ENCODE data around the gene CFD.
"Not testable (repeated sequence)": the region's sequence is repeated elsewhere in the genome, so short reads cannot be mapped to it uniquely, and the experiment has no call there.

The CFD gene

DNA sequence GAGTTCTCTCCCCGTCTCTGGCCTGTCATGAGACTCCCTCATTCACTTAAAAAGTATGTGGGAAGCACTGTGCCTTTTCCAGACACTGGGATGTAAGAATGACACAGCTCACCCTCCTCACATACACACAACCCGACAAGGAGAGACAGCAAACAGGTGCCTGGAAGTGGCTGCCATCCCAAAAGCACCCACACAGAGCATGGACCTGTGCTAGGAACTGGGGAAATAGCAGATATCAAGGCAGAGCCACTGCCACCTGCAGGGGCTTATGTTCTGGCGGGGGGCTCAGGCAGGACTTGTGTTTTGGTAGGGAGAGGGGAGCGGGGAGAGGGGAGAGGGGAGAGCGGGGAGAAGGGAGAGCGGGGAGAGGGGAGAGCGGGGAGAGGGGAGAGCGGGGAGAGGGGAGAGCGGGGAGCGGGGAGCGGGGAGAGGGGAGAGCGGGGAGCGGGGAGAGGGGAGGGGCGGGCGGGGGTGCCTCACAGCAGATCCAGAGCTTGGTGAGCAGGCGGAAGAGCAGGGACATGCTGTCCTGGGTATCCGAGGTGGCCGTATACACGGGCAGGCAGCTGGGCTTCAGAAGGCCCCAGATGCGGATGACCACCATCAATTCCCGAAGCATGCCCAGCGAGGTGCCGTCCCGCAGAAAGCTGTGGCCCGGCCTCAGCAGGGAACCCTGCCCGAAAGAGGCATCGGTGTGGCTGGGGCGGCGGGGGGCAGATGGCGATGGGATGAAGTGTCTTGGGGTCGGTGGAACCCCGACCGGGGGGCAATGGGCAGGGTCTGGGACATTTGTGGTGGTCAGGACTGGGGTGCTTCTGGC is 12.2 kb downstream of the CFD start:
- no peak for DNase-seq

DNA sequence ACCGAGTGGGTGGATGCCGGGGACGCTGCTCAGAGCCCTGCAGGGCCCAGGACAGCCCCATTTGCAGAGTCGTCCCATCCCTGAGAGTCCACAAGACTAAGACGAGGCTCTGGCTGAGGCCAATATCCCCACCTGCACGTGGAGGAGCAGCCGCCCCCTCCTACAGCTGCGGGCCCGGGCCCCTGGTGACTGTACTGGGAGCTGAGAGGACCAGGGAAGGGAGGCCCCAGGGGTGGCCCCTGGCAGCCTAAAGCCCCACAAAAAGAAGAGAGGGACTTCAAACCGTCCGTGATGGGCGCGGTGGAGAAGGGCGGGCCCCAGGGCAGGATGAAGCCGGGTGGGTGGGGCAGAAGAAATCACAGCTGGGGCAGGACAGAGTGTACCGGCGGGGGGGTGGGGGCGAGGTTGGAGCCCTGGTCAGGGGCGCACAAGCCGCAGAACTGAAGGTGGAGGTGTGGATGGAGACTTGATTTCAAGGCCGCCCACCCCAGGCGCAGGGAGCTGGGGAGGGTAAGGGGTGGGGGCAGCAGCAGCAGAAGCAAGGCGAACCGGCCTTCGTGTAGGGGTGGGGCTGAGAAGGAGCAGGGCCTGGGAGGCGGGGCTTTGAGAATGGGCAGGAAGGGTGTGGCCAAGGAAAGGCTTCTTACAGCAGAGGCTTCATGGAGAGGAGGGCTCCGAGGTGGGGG is 12.9 kb downstream of the CFD start:
- peak; percentile 90 for DNase-seq

DNA sequence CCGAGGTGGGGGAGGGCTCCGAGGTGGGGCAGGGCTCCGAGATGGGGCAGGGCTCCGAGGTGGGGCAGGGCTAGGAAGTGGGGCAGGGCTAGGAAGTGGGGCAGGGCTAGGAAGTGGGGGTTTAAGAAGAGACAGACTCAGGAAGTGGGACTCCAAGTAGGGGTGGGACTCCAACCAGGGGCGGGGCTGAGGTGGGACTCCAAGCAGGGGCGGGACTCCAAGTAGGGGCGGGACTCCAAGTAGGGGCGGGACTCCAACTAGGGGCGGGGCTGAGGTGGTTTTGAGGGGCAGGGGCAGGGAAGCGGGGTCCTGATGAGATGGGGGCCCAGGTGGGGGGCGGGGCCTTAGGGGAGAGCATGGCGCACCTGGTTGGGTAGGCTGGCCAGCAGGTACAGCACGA is 13.6 kb downstream of the CFD start:
- peak; percentile 71 for DNase-seq

DNA sequence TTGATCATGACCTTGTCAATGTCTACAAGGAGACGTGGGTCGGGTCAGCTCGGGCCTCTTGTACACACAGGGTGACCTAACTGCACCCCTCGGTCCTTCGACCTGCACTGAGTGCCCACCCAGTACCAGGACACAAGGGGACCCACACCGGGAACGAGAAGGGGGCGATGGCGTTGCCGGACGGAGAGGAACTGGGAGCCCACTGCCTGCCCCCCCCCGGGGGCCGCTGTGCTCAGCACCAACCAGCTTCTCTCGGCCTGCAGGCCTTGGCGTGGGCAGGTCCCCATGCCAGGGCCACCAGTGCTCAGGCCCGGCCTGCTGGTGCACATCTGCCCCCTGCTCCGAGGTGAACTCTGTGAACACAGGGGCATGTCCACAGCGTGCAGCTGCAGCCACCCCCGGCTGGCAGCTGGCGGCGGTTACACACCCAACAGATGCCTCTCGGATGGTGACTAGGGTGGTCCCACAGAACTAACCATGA is 14.1 kb downstream of the CFD start:
- DNase-seq = no peak

DNA sequence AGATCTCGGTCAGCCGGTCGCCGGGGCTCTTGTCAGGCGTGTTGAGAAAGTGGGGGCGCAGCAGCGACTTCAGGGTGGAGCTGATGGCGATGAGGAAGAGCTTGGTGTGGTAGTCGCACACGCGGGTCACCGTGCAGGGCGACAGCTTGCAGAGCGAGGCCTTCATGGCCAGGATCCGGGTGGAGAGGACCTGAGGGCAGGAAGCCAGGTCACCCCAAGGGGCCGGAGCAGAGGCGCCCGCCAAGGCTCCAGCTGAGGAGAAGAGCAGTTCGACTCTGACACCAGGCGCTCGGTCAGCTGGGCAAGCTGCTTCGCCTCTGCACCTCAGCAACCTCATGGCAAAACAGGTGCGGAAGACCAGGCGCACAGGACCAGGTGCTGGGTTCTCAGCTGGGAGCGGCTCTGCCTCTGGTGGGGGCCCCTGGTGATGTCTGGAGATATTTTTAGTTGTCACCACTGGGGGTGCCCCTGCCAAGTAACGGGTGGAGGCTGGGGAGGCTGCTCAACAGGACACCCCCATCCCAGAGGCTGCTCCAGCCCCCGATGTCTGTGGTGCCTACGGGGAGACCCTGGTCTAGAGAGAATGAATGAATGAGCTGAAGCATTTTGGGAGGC is 15.9 kb downstream of the CFD start:
- DNase-seq = no peak

DNA sequence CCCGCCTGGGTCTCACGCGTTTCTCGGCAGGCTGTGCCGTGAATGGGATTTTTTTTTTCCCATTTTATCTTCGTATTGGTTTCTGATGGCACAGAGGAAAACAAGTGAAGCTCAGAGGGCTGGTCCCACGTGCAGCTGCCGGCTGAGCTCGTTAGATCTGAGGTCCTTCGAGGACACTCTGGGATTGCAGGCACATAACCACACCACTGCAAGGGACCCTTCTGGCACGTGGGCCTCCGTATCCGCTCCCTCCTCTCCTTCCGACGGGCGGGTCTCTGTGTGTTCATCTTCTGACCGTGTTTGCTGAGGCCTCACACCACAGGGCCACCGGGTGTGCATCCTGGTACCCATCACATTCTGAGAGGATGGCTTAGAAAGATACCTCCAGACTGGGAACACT is 16.6 kb downstream of the CFD start:
- DNase-seq = no peak

DNA sequence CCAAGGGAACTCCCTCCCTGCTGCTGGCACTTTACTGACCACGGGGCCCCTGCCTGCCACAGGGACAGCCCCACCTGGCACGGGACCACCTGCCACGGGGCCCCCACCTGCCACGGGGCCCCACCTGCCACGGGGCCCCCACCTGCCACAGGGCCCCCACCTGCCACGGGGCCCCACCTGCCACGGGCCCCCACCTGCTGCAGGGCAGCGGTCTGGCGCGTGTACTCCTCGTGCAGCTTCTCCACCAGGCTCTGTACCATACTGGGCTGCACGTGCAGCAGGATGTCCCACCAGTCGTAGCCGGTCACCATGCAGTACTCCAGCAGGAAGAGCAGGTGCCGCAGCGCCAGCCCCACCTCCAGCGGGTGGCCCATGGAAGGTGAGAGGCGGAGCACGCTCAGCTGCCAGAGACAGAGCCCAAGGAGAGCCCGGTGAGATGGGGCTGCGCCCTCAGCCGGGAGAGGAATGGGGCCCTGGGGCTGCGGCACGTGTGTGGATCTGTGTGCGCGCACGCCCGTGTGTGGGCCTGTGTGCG is 17.4 kb downstream of the CFD start:
- no peak for DNase-seq

DNA sequence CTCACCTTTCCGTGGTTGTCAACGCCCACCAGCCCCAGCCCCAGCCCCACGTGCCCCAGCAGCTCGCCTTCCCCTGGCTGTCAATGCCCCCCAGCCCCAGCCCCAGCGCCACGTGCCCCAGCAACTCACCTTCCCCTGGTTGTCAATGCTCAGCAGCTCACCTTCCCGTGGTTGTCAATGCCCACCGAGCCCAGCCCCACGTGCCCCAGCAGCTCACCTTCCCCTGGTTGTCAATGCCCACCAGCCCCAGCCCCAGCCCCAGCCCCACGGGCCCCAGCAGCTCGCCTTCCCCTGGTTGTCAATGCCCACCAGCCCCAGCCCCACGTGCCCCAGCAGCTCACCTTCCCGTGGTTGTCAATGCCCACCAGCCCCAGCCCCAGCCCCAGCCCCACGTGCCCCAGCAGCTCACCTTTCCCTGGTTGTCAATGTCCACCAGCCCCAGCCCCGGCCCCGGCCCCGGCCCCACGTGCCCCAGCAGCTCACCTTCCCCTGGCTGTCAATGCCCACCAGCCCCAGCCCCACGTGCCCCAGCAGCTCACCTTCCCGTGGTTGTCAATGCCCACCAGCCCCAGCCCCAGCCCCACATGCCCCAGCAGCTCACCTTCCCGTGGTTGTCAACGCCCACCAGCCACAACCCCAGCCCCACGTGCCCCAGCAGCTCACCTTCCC is 18.7 kb downstream of the CFD start:
- not testable (repeated sequence) for DNase-seq

DNA sequence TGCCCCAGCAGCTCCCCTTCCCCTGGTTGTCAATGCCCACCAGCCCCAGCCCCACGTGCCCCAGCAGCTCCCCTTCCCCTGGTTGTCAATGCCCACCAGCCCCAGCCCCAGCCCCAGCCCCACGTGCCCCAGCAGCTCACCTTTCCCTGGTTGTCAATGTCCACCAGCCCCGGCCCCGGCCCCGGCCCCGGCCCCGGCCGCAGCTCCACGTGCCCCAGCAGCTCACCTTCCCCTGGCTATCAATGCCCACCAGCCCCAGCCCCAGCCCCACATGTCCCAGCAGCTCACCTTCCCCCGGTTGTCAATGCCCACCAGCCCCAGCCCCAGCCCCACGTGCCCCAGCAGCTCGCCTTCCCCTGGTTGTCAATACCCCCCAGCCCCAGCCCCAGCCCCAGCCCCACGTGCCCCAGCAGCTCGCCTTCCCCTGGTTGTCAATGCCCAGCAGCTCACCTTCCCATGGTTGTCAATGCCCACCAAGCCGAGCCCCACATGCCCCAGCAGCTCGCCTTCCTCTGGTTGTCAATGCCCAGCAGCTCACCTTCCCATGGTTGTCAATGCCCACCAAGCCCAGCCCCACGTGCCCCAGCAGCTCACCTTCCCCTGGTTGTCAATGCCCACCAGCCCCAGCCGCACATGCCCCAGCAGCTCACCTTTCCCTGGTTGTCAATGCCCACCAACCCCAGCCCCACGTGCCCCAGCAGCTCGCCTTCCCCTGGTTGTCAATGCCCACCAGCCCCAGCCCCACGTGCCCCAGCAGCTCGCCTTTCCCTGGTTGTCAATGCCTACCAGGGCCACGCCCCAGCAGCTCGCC is 19.5 kb downstream of the CFD start:
- DNase-seq = not testable (repeated sequence)

DNA sequence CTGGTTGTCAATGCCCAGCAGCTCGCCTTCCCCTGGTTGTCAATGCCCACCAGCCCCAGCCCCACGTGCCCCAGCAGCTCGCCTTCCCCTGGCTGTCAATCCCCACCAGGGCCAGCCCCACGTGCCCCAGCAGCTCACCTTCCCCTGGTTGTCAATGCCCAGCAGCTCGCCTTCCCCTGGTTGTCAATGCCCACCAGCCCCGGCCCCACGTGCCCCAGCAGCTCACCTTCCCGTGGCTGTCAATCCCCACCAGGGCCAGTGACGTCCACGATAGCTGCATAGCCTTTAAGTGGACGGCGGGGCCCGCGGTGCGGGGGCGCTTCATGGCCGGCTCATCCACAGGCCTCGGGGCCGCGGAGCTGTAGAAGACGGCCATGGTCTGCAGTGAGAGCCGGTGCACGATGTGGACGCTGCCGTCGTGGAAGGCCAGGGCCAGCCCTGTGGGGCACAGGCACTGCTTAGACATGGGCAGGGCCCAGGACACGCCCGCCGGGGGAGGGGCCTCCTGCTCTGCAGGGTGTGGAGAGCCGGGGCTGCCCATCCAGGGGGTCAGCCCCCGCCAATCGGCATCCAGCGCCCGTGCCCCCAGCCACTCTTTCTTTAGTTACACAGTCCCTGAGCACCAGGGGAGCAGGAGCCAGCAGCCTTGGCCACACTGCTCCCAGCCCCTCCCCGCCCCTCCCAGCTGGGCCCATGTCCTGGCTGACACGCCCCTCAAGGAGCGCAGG is 20.4 kb downstream of the CFD start:
- no peak for DNase-seq

DNA sequence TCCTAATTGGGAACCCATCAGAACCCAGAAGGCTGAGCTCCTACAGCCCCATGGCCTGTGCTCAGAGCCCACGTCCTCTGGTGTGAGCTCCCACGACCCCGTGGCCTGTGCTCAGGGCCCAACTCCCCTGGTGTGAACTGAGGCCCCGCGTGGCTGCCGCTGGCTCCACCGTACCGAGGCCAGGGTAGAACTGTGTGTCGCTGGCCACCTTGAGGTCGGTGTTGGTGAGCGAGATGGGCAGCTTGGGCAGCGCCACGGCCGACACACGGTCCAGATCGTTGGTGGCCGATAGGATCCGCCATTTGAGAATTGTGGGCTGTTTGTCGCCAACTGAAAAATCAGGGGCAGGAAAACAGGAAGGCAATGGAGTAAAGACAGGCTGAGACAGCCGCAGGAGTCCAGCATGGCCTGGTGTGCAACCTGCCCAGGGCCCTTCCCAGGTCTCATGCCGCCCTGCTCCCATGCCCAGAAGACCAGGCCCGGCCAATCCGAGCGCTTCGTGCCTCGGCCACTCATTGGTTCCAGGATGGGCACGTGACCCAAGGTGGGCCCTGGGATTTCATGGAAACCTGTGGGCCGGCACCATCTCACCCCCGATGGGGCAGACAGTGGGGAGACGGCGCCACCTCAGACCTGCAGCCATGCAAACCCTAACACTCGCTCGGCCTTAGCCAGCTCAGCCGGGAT is 22.1 kb downstream of the CFD start:
- no peak for DNase-seq

DNA sequence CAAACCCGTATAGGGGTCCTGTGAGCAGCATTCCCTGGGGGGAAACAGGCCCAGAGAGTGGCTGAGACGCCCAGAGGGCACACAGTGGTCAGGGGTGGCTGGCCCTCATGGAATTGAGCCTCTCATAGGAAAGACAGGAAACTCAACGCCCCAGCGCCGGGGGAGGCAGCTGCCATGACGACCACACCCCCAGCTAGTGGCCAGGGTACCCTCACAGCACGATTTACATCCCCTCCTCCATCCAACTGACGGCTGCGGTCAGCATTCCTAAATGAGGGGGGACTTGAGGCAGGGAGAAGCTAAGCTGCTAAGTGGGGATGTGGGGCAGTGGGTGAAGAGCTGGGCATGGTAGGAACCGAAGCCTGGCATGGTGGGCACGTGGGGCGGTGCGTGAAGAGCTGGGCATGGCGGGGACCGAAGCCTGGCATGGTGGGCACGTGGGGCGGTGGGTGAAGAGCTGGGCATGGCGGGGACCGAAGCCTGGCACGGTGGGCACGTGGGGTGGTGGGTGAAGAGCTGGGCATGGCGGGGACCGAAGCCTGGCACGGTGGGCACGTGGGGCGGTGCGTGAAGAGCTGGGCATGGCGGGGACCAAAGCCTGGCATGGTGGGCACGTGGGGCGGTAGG is 23.5 kb downstream of the CFD start:
- DNase-seq = no peak

DNA sequence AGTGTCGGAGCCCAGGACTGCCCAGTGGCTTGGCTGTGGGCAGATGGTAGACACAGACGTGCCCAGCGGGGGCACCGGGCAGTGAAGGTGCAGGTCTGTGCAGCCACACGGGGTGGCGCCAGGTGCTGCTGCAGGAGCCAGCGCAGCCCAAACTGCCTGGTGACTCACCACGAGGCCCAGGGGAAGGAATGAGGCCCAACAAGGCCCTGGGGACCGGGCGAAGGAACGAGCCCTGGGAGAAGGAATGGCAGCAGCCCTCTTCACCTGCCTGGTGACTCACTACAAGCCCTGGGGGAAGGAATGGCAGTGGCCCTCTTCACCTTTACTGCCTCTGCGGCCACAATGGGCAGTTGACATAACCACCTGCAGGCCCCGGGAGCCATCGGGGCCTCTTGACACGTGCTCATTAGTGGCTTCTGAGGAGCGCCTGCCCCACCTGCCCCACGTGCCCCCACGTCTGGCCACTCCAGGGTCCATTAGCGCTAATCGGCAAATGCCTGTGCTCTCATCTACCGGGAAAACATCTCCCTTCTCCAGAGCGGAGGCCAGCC is 24.3 kb downstream of the CFD start:
- DNase-seq = no peak

DNA sequence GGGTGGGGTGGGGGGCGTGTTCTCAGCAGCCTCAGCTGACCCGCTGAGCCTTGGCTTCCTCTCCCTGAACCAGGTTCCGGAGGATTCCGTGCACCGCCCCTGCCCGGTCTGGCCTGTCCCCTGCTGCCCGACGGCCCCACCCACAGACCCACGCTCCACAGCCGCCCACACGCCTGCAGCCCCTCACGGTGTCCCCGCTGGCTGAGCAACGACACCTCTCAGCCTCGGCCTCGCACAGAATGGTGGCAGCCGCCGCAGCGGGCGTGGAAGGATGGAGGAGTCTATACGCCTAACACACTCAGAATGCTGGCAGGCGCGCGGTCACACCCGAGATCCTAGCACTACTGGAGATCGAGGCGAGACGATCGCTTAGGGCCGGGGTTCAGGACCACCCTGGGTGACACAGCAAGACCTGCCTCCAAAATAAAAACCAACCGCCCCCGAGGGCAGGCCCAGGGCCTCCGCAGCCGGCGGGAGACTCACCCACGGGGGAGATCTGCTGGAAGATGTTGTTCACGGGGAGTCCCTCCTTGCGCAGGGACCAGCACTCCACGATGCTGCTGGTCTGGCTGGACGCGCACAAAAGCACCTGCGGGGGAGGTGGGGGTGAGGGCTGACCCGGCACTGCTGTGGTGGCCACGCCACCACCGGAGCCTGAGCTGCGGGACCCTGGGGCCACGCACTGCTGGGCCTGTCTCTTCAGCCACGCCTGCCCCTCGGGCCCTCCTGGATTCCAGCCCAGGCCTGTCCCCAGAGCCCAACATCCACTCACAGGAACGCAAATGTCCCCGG is 25.2 kb downstream of the CFD start:
- no peak for DNase-seq

DNA sequence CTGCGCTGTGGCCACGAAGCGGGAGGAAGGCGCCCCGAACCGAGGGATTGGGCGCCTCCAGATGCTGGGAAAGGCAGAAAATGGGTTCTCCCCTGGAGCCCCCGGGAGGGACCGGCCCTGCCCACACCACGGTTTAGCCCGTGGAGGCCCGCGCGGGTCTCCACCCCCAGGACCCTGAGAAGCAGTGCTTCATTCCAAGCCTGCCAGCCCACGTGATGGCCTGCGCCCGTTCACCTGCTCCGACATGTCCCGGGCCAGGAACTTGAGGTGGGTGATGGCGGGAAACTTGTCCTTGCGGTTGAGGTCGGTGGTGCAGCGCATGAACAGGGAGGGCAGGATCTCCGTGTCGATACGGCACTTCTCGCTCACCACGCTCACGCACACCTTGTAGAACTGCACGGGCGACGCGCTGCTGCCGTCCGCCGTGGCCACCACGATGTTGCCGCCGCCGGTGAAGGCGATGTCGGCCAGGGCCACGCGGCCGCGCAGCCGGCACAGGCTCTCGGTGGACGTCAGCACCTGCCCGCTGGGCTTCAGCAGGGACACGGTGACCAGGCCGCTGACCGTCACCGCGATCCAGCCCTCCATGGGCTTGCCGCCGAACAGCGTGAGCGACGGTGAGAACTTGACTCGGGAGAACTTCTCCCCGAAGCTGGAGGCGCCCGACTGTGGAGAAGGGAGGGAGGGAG is 26.2 kb downstream of the CFD start:
- DNase-seq = no peak

DNA sequence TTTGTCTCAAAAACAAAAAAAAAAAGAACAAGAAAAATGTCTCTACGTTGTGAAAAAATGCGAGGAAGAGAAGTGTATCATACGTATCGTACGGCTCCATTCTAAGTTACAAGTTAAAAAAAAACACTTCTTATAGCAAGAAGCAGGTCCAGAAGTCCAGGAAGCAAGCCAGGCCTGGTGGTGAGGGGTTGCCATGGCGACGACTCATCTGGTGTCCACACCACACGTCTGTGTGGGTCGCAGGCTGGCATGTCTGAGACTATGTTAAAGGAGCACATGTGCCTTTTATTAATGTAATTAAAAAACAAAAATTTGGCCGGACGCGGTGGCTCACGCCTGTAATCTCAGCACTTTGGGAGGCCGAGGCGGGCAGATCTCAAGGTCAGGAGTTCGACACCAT is 27.6 kb downstream of the CFD start:
- DNase-seq = no peak

DNA sequence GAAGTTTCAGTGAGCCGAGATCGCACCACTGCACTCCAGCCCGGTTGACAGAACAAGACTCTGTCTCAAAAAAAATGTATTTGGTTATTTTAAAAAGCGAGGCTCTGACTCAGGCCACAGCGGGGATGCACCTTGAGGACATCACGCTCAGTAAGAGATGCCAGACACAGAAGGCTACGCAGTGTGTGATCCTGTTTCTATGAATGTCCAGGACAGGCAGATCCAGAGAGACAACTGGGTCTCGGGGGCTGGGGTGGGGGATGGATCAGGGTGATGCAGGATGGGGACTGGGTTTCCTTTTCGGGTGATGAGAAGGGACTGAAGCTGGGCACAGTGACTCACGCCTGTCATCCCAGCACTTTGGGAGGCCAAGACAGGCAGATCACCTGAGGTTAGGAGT is 28.1 kb downstream of the CFD start:
- no peak for DNase-seq

DNA sequence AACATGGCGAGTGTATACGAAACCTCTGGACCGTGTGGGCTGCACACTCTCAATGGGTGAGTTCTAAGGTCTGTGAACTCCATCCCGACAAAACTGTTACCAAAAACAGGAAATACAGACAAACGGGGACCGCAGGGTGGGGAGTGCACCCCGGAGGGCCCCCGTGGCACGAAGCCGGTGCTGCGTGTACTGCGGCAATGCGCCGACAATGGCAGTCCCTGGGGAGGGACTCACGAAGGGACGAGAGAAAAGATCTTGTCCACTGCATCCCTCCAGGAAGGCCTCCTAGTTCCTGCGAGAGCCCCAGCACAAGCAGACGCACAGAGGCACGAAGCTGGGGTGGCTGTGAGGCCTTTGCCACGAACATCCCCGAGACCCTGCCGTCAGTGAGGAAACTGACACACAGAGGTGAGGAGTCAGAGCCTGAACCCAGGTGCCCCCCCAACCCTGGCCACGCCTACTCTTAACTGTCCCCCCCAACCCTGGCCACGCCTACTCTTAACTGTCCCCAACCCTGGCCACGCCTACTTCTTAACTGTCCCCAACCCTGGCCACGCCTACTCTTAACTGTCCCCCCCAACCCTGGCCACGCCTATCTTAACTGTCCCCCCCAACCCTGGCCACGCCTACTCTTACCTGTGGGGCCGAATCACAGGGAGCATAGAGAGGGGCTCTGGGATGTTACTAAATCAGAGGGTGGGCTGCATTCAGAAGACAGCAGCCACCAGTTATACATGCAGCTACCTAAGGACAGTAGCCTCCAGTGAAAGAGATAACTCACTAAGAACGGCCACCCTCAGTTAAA is 29.3 kb downstream of the CFD start:
- DNase-seq = no peak

Measured in MV-4-11 (cell line).